ENCODE measurements around the gene HOXD4. TPM values are rescaled to one million over a fixed set of nuclear protein-coding genes. Genes with fewer than 3 reads are reported as not detected.

HOXD4 gene
- polyA plus RNA-seq, 1 donor from 2014 or later: not detected

GRCh38 chr2:176125772-176126054 is 25.6 kb upstream of the HOXD4 start:
- Histone ChIP-seq H2AFZ (ENCODE audit: low read depth, low read length) (no peak overlapping the region), H3K79me2 (replicated peaks; ENCODE audit: insufficient read depth, low read length) (no peaks in the 10 kb centered on the region), H4K20me1 (ENCODE audit: insufficient read depth) (no peaks in the 10 kb centered on the region), H3F3A (ENCODE audit: insufficient read depth, low read length, poor library complexity, severe bottlenecking) (no peaks in the 10 kb centered on the region), H3K9me3 (ENCODE audit: low read length) (no peaks in the 10 kb centered on the region), H3K9ac (ENCODE audit: low read length) (no peak overlapping the region), H3K36me3 (ENCODE audit: insufficient read depth, low read length) (no peaks in the 10 kb centered on the region), H3K27me3 (ENCODE audit: insufficient read depth, low read depth, low read length) (peaks cover 97% of the 10 kb centered on the region), H3K9me2 (ENCODE audit: insufficient read depth, low read length) (no peaks in the 10 kb centered on the region), H3K27ac (ENCODE audit: low read length) (no peak overlapping the region), H3K4me3 (ENCODE audit: low read length) (no peak overlapping the region), H3K4me2 (ENCODE audit: low read length) (no peak overlapping the region)
- no peak for TF ChIP-seq MXI1 (conservative IDR thresholded peaks at IDR 0.05; ENCODE audit: poor library complexity, severe bottlenecking)
- TF ChIP-seq EP300 (conservative IDR thresholded peaks at IDR 0.05; ENCODE audit: poor library complexity, severe bottlenecking): no peak
- no peak for TF ChIP-seq RAD21 (conservative IDR thresholded peaks at IDR 0.05)
- TF ChIP-seq REST (IDR thresholded peaks at IDR 0.05; ENCODE audit: borderline replicate concordance): no peak
- no peak for TF ChIP-seq TAF1 (IDR thresholded peaks at IDR 0.05; ENCODE audit: low read depth)
- TF ChIP-seq SMC3 (conservative IDR thresholded peaks at IDR 0.05; ENCODE audit: poor library complexity): no peak
- TF ChIP-seq CTCF (IDR thresholded peaks at IDR 0.05; ENCODE audit: poor library complexity, severe bottlenecking): no peak
- TF ChIP-seq POLR2AphosphoS5 (IDR thresholded peaks at IDR 0.05): no peak
- TF ChIP-seq EZH2 (IDR thresholded peaks at IDR 0.05; ENCODE audit: borderline replicate concordance, insufficient read depth, low read length, poor library complexity, severe bottlenecking): no peak

GRCh38 chr2:176126929-176127773 is 24.2 kb upstream of the HOXD4 start:
- Histone ChIP-seq H3K9ac (ENCODE audit: low read length) (no peak overlapping the region), H3K4me2 (ENCODE audit: low read length) (no peak overlapping the region), H3K9me2 (ENCODE audit: insufficient read depth, low read length) (no peaks in the 10 kb centered on the region), H2AFZ (ENCODE audit: low read depth, low read length) (no peak overlapping the region), H3K27me3 (ENCODE audit: insufficient read depth, low read depth, low read length) (peaks cover 97% of the 10 kb centered on the region), H3K4me3 (ENCODE audit: low read length) (no peak overlapping the region), H3K36me3 (ENCODE audit: insufficient read depth, low read length) (no peaks in the 10 kb centered on the region), H3F3A (ENCODE audit: insufficient read depth, low read length, poor library complexity, severe bottlenecking) (no peaks in the 10 kb centered on the region), H3K79me2 (replicated peaks; ENCODE audit: insufficient read depth, low read length) (no peaks in the 10 kb centered on the region), H3K9me3 (ENCODE audit: low read length) (no peaks in the 10 kb centered on the region), H4K20me1 (ENCODE audit: insufficient read depth) (no peaks in the 10 kb centered on the region), H3K27ac (ENCODE audit: low read length) (no peak overlapping the region)
- TF ChIP-seq EZH2 (IDR thresholded peaks at IDR 0.05; ENCODE audit: borderline replicate concordance, insufficient read depth, low read length, poor library complexity, severe bottlenecking): no peak
- TF ChIP-seq REST (IDR thresholded peaks at IDR 0.05; ENCODE audit: borderline replicate concordance): no peak
- no peak for TF ChIP-seq TAF1 (IDR thresholded peaks at IDR 0.05; ENCODE audit: low read depth)
- TF ChIP-seq CTCF (IDR thresholded peaks at IDR 0.05; ENCODE audit: poor library complexity, severe bottlenecking): peak; percentile 91
- TF ChIP-seq SMC3 (conservative IDR thresholded peaks at IDR 0.05; ENCODE audit: poor library complexity): peak; percentile 95
- no peak for TF ChIP-seq POLR2AphosphoS5 (IDR thresholded peaks at IDR 0.05)
- peak; percentile 90 for TF ChIP-seq RAD21 (conservative IDR thresholded peaks at IDR 0.05)
- no peak for TF ChIP-seq MXI1 (conservative IDR thresholded peaks at IDR 0.05; ENCODE audit: poor library complexity, severe bottlenecking)
- TF ChIP-seq EP300 (conservative IDR thresholded peaks at IDR 0.05; ENCODE audit: poor library complexity, severe bottlenecking): no peak
